ENCODE data around the gene NUP153. TPM values are rescaled to one million over a fixed set of nuclear protein-coding genes. Genes with fewer than 3 reads are reported as not detected.

Gene NUP153
- total RNA-seq: 14.2 and 14.8 TPM in 2 replicates

DNA sequence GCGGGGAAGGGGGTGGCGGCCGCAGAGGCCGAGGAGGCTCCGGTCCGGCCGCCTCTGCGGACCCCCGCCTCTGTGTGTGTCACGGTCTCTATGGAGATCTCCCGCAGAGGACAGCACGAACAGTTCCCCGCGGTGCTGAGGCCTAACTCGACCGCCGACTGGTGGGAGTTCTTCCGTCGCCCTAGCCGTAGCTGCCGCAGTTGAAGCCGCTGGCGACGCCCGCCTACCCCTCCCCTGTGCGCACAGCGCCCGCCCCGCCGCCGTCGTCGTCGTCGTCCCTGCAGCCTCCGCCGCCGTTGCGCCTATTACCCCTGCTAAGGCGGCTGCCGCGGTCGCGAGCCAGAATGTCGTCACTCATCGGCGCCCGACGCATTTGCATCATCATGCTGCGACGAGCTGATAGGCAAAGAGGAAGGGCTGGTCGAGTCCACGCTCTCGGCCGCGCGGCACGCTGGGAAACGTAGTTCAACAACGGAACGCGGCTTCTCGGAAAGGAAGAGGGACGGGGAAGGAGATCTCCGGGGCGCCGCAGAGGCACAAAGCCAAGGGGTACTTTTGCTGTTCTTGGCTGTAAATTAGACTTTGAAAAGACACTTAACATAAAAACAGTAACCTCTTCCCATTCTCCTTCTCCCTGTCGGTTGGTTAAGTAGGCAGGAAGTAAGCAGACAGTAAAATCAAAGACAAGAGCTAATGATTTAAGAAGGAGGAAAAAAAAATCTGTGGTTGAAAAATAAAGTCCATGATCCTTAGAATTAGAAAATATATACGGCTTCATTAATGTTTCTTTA, at the start of gene NUP153:
TSS of gene NUP153 (minus strand) at position 346 of the 791 bp plus-strand sequence. CDS start 538 bp downstream, outside the sequence.

DNA sequence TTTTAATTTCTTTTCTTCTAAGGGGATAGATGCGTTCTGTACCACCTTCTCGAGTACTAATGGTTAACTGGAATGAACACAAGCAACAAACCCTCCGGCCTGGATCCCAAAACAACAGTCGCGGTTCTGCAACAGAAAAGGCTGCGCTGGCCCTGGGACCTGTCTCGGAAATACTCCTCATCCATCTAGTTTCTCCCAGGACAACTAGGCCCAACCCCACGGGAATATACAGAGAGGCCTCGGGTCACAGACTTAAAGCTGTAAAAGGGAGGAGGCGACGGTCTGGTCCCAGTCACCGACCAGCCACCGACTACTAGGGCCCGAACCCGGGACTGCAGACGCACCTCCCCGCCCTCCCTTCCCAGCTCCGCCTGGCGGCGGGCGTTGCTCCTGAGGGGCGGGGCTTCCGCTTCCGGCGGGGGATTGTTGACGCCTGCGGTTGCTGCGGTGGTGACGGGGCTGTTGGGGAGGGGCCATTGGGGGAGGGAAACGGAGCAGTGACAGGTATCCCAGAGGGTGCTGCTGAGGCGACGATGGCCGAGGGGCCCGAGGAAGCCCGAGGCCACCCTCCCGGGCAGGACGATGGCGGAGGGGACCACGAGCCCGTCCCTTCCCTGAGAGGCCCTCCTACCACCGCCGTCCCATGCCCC, 106.7 kb downstream of the NUP153 start, which contains the start of gene FAM8A1:
TSS of gene FAM8A1 (plus strand) at position 426 of the 650 bp plus-strand sequence. CDS start at position 534, 108 bp downstream.

Other genes with a start within 250 kb of the NUP153 start
- gene FAM8A1, start 106.6 kb downstream of the NUP153 start, total RNA-seq: 18.8 and 20.0 TPM in 2 replicates

All from smooth muscle cell of bladder (primary cell).